GM23338 (cell line): ENCODE data around the gene B4GALT5. TPM values are rescaled to one million over a fixed set of nuclear protein-coding genes. Genes with fewer than 3 reads are reported as not detected.

Source experiments
- ATAC-seq: fragments of 200-7000 bp; cut with Tn5 transposase; 3 replicates; pipeline ENCODE4 v1.9.1; 2020
- DNase-seq: peaks from one replicate; pipeline ENCODE4 v3.0.0-alpha.2; 2015; ENCODE audit warnings: low spot score
- H2AFZ ChIP-seq: fragments of 200-600 bp; sonication (generic); 2 replicates; pipeline ENCODE4 v1.8.0; 2016; ENCODE audit warnings: antibody characterized with exemption, mild to moderate bottlenecking, moderate library complexity
- H3F3A ChIP-seq: fragments of 200-600 bp; sonication (generic); replicated peaks from 2 replicates; pipeline ENCODE4 v1.8.0; 2017; ENCODE audit warnings: antibody characterized with exemption, mixed run types, low read depth
- H3K27ac ChIP-seq: fragments of 200-600 bp; sonication (generic); 2 replicates; pipeline ENCODE4 v1.6.1; 2016; ENCODE audit warnings: low read depth
- H3K27me3 ChIP-seq: fragments of 200-600 bp; sonication (generic); 2 replicates; pipeline ENCODE4 v1.8.0; 2016; ENCODE audit warnings: mild to moderate bottlenecking, mixed run types, moderate library complexity; ENCODE audit not compliant: insufficient read depth
- H3K36me3 ChIP-seq: fragments of 200-600 bp; sonication (generic); 2 replicates; pipeline ENCODE4 v1.8.0; 2016; ENCODE audit warnings: mild to moderate bottlenecking; ENCODE audit not compliant: insufficient read depth
- H3K4me1 ChIP-seq: fragments of 200-600 bp; sonication (generic); 2 replicates; pipeline ENCODE4 v1.8.0; 2016; ENCODE audit warnings: mild to moderate bottlenecking, moderate library complexity; ENCODE audit not compliant: insufficient read depth
- H3K4me2 ChIP-seq: fragments of 200-600 bp; sonication (generic); 2 replicates; pipeline ENCODE4 v1.7.1; 2017; ENCODE audit warnings: mixed run types
- H3K4me3 ChIP-seq: fragments of 200-600 bp; sonication (generic); 2 replicates; pipeline ENCODE4 v1.6.1; 2016; ENCODE audit warnings: mixed run types
- H3K79me2 ChIP-seq: fragments of 200-600 bp; sonication (generic); replicated peaks from 2 replicates; pipeline ENCODE4 v1.8.0; 2017; ENCODE audit warnings: mild to moderate bottlenecking; ENCODE audit not compliant: insufficient read depth
- H3K9me2 ChIP-seq: fragments of 200-600 bp; sonication (generic); 2 replicates; pipeline ENCODE4 v1.8.0; 2017; ENCODE audit not compliant: insufficient read depth
- H4K20me1 ChIP-seq: fragments of 200-600 bp; sonication (generic); replicated peaks from 2 replicates; pipeline ENCODE4 v1.8.0; 2017; ENCODE audit warnings: mild to moderate bottlenecking; ENCODE audit not compliant: insufficient read depth
- H3K27ac Mint-ChIP-seq: 2 replicates; pipeline ENCODE4 v1.8.0; 2020; ENCODE audit warnings: inconsistent platforms, mild to moderate bottlenecking, moderate library complexity, mixed read lengths
- H3K27me3 Mint-ChIP-seq: 3 replicates; pipeline ENCODE4 v1.8.0; 2022; ENCODE audit warnings: low read depth, mild to moderate bottlenecking, moderate library complexity, mixed read lengths, inconsistent platforms; ENCODE audit not compliant: insufficient read depth, poor library complexity
- H3K36me3 Mint-ChIP-seq: 3 replicates; pipeline ENCODE4 v1.8.0; 2021; ENCODE audit warnings: low read depth, mild to moderate bottlenecking, inconsistent platforms, moderate library complexity, mixed read lengths
- H3K4me1 Mint-ChIP-seq: 3 replicates; pipeline ENCODE4 v1.8.0; 2020; ENCODE audit warnings: mild to moderate bottlenecking, inconsistent platforms, mixed read lengths
- H3K4me3 Mint-ChIP-seq: 3 replicates; pipeline ENCODE4 v1.8.0; 2021; ENCODE audit warnings: moderate library complexity, mild to moderate bottlenecking, inconsistent platforms, mixed read lengths
- H3K9me3 Mint-ChIP-seq: 3 replicates; pipeline ENCODE4 v1.8.0; 2020; ENCODE audit warnings: moderate library complexity, mild to moderate bottlenecking, inconsistent platforms, mixed read lengths
- CREB1 ChIP-seq: fragments of 250-450 bp; sonication (Bioruptor Pico); IDR thresholded peaks from 2 replicates; pipeline ENCODE4 v1.5.0; 2020; ENCODE audit warnings: low read depth, mild to moderate bottlenecking, moderate library complexity
- CTCF ChIP-seq, 2 experiments: fragments of 200-600 bp in 1 of 2; sonication (generic) in 1 of 2; conservative IDR thresholded peaks; 2 replicates each; pipeline versions ENCODE4 v1.5.1 to v1.6.1; 2016 to 2017; ENCODE audit warnings: antibody characterized with exemption in 2 of 2, low read depth in 2 of 2, mild to moderate bottlenecking in 2 of 2, moderate library complexity in 1 of 2
- EZH2 ChIP-seq: fragments of 200-600 bp; sonication (generic); IDR thresholded peaks from one replicate; pipeline ENCODE4 v1.8.0; 2017; ENCODE audit warnings: antibody characterized with exemption, mild to moderate bottlenecking, low read depth; ENCODE audit not compliant: unreplicated experiment
- EZH2phosphoT487 ChIP-seq: fragments of 200-600 bp; sonication (generic); IDR thresholded peaks from one replicate; pipeline ENCODE4 v1.8.1; 2018; ENCODE audit warnings: antibody characterized with exemption; ENCODE audit not compliant: unreplicated experiment
- JUNB ChIP-seq: IDR thresholded peaks from one replicate; pipeline ENCODE4 v1.6.1; 2016; ENCODE audit warnings: antibody characterized with exemption; ENCODE audit not compliant: unreplicated experiment
- NANOG ChIP-seq: IDR thresholded peaks from 2 replicates; pipeline ENCODE4 v1.6.1; 2016; ENCODE audit warnings: antibody characterized with exemption, borderline replicate concordance
- POLR2AphosphoS5 ChIP-seq: IDR thresholded peaks from 2 replicates; pipeline ENCODE4 v1.6.1; 2016; ENCODE audit warnings: antibody characterized with exemption, low read depth
- REST ChIP-seq: IDR thresholded peaks from one replicate; pipeline ENCODE4 v1.6.1; 2018; ENCODE audit warnings: antibody characterized with exemption; ENCODE audit not compliant: unreplicated experiment
- STAT1 ChIP-seq: IDR thresholded peaks from one replicate; pipeline ENCODE4 v1.6.1; 2016; ENCODE audit warnings: antibody characterized with exemption; ENCODE audit not compliant: unreplicated experiment
- ZNF114 ChIP-seq: fragments of 250-450 bp; sonication (Bioruptor Pico); IDR thresholded peaks from 2 replicates; pipeline ENCODE4 v1.5.0; 2020; ENCODE audit warnings: mild to moderate bottlenecking, moderate library complexity
- ZNF331 ChIP-seq: fragments of 250-450 bp; sonication (Bioruptor Pico); IDR thresholded peaks from 2 replicates; pipeline ENCODE4 v1.5.0; 2020; ENCODE audit warnings: low read depth, mild to moderate bottlenecking, moderate library complexity
- ZNF462 ChIP-seq: fragments of 250-450 bp; sonication (Bioruptor Pico); IDR thresholded peaks from 2 replicates; pipeline ENCODE4 v1.5.0; 2020; ENCODE audit warnings: mild to moderate bottlenecking, moderate library complexity
- polyA plus RNA-seq: library from polyadenylated mRNA; unstranded; fragments of >200 nt; fragmentation: Nextera tagmentation; extraction: Ambion mirVana; gene quantifications from 2 replicates; pipeline ENCODE4 v1.2.1, GENCODE V29; 2016
- total RNA-seq: library from RNA; depleted of rRNA; stranded (reverse); fragments of >200 nt; shearing (Covaris generic); gene quantifications from 2 replicates; pipeline ENCODE4 v1.2.3, GENCODE V29; 2014
- TF ChIP-seq, protein P1 (sequence below): IDR thresholded peaks from 2 replicates; pipeline ENCODE4 v1.6.1; 2016; ENCODE audit warnings: antibody characterized with exemption

B4GALT5 gene
- total and polyA plus RNA-seq, 2 experiments from 2014 or later = 19.1 to 50.3 TPM

DNA sequence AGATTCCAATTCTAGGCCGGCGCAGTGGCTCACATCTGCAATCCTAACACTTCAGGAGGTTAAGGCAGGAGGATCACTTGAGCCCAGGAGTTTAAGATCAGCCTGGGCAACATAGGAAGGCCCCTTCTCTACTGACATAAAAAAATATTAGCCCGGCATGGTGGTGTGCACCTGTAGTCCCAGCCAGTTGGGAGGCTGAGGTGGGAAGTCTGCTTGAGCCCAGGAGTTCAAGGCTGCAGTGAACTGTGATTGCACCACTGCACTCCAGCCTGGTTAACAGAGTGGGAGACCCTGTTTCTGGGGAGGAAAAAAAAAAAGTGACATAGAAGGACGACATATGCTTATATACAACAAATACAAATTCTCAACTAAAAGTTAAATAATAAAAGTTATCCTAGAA is 30.9 kb downstream of the B4GALT5 start:
- Histone ChIP-seq H3K4me2 (no peak overlapping the region), H3F3A (no peaks in the 10 kb centered on the region), H3K9me2 (no peaks in the 10 kb centered on the region), H3K27me3 (no peaks in the 10 kb centered on the region), H2AFZ (no peak overlapping the region), H3K27ac (no peak overlapping the region), H3K4me3 (no peak overlapping the region), H3K79me2 (peaks cover 100% of the 10 kb centered on the region), H3K4me1 (peaks cover 55% of the 10 kb centered on the region), H3K36me3 (0 out of 2 replicates have a peak, but pooled peaks cover 4% of the 10 kb centered on the region), H4K20me1 (peaks cover 85% of the 10 kb centered on the region)
- Mint-ChIP-seq H3K27ac (peak overlapping the region; percentile 49; the same call in 1 of the 2 replicates), H3K4me3 (no peak overlapping the region), H3K36me3 (peaks cover 5% of the 10 kb centered on the region; the same call in 2 of the 3 replicates), H3K27me3 (peaks cover 3% of the 10 kb centered on the region), H3K4me1 (peaks cover 64% of the 10 kb centered on the region), H3K9me3 (no peaks in the 10 kb centered on the region; the same call in 2 of the 3 replicates)
- ATAC-seq (no peak), DNase-seq (no peak)
- no peak for TF ChIP-seq JUNB
- TF ChIP-seq REST = no peak
- TF ChIP-seq, protein P1, sequence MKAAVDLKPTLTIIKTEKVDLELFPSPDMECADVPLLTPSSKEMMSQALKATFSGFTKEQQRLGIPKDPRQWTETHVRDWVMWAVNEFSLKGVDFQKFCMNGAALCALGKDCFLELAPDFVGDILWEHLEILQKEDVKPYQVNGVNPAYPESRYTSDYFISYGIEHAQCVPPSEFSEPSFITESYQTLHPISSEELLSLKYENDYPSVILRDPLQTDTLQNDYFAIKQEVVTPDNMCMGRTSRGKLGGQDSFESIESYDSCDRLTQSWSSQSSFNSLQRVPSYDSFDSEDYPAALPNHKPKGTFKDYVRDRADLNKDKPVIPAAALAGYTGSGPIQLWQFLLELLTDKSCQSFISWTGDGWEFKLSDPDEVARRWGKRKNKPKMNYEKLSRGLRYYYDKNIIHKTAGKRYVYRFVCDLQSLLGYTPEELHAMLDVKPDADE = no peak
- TF ChIP-seq CTCF (conservative IDR thresholded peaks at IDR 0.05; ENCODE audit: low read depth in 2 of 2) = no peak
- TF ChIP-seq ZNF331 = no peak
- TF ChIP-seq ZNF114 (CRISPR knock-in tag) = no peak
- no peak for TF ChIP-seq POLR2AphosphoS5
- TF ChIP-seq NANOG = no peak
- TF ChIP-seq CREB1 (CRISPR knock-in tag) = no peak
- TF ChIP-seq EZH2phosphoT487 = no peak
- no peak for TF ChIP-seq ZNF462 (CRISPR knock-in tag)
- no peak for TF ChIP-seq STAT1
- no peak for TF ChIP-seq EZH2
